CD4-positive, alpha-beta T cell treated with Interleukin-17A for 1 hour (primary cell): ENCODE data around the gene TESK2.
"Not testable (repeated sequence)": the region's sequence is repeated elsewhere in the genome, so short reads cannot be mapped to it uniquely, and the experiment has no call there.

ENCODE experiments used
- DNase-seq: peaks from one replicate; pipeline ENCODE4 v3.0.0-alpha.2; 2020

TESK2 gene

GRCh38 chr1:45470306-45470798 lies 20.6 kb downstream of the TESK2 start:
- DNase-seq, result no peak

DNA sequence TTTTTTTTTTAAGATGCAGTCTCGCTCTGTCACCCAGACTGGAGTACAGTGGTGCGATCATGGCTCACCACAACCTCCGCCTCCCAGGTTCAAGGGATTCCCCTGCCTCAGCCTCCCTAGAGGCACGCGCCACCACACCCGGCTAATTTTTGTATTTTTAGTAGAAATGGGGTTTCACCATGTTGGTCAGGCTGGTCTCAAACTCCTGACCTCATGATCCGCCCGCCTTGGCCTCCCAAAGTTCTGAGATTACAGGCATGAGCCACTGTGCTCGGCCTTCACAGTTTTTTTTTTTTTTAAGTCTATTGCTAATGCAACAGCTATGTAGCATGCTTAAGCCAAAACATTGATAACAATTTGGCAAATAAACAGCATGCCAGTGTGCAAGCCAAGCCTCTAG lies 23.6 kb downstream of the TESK2 start:
- DNase-seq, result not testable (repeated sequence)

DNA sequence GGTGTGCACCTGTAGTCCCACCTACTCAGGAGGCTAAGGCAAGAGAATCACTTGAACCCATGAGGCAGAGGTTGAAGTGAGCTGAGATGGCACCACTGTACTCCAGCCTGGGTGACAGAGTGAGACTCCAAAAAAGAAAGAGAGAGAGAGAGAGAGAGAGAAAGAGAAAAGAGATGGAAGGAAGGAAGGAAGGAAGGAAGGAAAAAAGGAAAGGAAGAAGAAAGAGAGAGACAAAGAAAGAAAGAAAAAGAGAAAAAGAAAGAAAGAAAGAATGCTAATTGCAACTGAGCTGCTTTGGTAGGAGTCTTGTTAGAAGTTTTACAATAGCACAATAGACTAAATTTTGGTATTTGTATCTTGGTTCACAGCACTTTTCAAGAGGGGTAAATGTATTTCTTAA lies 25.7 kb downstream of the TESK2 start:
- no peak for DNase-seq

DNA sequence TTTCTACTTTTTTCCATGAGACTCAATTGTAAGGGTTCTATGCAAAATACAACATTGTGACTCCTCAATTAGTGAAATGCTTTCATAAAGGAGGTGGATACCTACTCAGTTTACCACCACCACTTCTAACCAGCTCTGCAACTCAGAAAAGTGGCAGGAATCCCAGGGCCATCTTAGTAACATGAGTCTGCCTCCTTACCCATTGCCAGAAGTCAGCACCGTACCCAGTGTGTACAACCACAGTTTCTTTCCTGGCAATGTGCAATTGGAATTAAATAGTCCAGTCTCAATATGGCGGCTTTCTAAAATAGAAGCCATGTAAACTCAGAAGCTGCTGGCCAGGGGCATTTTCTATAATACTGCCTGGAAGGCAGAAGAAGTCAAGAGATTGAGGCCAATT lies 32.1 kb downstream of the TESK2 start:
- DNase-seq, result no peak

DNA sequence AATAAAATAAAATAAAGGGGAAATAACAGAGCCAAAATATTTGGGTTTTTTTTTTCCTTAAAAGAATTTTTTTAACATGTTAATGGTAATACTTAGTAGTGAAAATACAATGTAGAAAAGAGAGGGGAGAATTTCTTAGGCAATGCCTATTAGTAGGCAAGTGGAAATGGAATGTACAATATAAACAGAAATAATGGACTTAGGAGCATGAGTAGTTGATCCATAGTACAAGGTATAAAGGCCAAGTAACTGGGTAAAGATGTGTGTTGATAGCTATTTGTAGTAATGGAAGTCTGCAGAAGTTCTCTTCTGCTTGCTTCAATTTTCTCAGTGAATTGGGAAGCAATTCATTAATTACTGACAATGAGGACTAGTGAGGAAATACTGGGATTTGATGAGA lies 34.4 kb downstream of the TESK2 start:
- no peak for DNase-seq

DNA sequence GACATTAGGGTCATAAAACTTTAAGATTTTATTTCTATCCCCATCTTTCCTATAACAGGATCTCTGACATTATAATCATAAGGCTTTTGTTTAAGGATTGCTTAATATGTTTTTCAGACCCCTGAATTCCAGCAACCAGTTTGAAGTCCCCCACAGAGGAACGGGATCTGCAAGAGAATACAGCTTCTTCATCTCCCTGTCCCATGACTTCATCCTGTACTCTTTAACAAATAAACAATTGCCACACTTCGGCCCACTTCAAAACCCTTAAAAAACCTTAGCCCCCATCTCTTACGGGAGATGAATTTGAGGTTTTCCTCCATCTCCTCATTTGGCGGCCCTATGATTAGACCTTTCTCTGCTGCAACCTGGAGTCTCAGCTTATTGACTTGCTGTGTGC lies 35.8 kb downstream of the TESK2 start:
- DNase-seq, result no peak

- DNase-seq, result no peak
Observed at GRCh38 chr1:45454464-45454863, 36.5 kb downstream of the TESK2 start.

DNA sequence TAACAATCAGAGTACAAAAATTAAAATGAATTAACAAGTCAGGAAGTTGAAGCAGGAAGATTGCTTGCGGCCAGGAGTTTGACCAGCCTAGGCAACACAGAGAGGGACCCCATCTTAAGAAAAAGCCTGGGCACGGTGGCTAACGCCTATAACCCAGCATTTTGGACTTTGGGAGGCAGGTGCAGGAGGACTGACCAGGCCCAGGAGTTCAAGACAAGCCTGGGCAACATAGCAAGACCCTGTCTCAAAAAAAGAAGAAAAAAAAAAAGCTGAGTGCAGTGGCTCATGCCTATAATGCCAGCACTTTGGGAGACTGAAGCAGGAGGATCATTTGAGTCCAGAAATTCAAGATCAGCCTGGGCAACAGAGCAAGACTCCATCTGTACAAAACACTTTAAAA lies 38.5 kb downstream of the TESK2 start:
- DNase-seq, result no peak

- DNase-seq, result no peak
Observed at GRCh38 chr1:45448357-45448756, 42.6 kb downstream of the TESK2 start.

- DNase-seq, result no peak
Observed at GRCh38 chr1:45446950-45447672, 43.9 kb downstream of the TESK2 start.

DNA sequence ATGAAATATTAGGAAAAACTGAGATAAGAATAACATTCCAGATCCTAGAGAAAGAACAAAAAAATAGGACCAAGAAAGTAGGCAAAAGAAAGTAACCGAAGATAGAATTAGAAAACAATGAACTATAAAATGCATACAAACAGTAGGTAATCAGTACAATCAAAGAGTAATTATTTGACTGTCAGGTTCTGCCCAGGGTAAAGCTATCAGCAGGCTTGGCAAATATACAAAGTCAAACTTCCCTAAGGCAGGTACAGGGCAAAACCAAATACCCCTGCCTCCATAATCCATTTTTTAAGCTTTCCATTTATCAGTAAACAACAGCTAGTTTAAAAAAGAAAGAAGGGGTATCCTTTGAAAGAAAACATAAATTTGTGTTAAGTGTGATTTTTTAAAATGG lies 44.4 kb downstream of the TESK2 start:
- no peak for DNase-seq

GRCh38 chr1:45444609-45445131 lies 46.3 kb downstream of the TESK2 start:
- DNase-seq, result no peak

GRCh38 chr1:45443580-45444446 lies 47.1 kb downstream of the TESK2 start:
- DNase-seq, result no peak

- no peak for DNase-seq
Observed at GRCh38 chr1:45442272-45442671, 48.7 kb downstream of the TESK2 start.

DNA sequence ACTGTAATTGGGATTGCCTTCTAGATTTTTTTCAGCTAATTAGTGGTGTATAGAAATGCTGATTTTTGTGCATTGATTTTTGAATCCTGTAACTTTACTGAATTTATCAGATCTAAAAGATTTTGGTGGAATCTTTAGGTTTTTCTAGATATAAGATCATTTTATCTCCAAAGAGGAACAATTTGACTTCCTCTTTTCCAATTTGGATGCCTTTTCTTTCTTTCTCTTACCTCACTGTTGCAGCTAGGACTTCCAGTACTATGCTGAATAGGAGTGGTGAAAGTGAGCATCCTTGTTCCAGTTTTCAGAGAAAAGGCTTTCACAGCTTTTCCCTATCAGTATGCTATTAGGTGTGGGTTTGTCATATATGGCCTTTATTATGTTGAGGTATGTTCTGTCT lies 53.6 kb downstream of the TESK2 start:
- DNase-seq, result no peak

DNA sequence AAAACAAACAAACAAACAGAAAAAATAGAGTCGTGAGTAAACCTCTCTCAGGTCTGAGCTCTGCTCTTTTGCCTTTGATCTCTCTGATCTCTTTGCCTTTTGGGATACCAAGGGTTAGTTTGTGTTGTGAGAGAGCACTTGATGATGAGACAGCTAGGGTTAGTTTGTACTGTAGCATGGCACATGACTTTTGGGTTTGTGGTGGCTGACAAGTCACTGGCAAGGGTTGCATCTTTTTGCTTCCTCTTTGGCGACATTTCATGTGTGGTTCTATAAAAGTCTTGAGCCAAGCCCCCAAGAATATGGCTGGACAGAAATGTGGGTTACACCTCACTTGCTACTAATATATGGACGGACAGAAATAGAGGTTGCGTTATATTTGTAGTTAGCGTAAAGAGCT lies 60.5 kb downstream of the TESK2 start:
- DNase-seq, result no peak

DNA sequence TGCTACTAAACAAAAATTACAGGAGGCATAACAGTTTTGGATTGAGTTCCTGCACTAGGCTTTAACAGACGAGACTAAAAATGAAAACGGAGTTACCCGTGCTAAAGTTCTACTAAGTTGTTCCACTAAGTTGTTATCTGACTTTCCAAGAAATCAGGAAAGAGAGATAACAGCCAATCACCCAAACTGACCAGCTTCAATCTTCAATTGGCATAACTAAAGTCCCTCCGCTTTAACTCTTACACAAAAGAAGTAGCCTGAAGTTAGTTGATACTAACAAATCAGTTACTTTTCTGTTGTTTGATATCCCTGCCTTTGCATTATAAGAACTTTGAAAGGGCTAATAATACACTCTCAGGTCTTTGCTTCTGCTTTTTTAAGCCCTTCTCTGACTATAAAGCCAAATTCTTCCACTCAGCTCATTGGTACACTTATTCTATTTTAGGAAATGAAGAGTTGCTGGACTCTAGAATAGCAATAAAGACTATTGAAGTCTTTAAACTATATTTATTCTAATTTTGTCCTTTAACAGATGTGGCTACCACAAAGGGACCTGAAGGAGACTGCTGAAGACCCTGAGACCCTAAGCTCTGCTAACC lies 61.3 kb downstream of the TESK2 start:
- DNase-seq, result no peak

DNA sequence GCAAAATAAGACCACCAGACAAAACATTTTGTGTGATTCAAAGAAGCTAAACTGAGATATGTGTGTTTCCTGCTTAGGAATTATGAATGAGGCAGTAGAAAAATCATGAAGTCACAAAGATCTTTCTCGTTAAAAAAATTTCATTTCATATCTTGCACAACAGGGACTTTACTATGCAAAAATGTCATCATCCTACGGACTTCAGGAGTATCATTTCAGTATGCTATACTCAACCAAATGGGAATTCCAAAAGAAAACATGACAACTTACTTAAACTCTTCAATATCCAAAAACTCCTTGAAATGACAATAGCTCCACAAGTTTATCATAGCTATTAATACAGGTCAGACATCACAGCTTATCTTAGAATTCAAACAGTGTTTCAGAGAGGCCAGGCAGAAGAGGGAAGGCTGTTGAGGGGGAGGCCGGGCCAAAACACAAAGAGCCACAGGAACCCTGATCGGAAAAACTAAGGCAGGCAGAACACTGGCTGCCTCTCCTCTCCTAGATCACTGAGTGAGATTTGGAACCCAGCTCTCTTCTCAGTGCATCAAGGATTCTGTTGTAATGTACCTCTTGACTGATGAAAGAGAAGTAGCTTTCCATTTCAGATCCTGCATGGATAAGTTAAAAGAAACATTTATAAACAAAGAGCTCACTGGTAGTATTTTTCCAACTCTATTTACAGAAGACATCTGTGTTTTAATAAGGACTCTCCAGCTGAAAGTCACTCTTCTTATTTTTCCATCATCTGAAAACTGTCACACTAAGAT lies 66.9 kb downstream of the TESK2 start:
- DNase-seq, result no peak

DNA sequence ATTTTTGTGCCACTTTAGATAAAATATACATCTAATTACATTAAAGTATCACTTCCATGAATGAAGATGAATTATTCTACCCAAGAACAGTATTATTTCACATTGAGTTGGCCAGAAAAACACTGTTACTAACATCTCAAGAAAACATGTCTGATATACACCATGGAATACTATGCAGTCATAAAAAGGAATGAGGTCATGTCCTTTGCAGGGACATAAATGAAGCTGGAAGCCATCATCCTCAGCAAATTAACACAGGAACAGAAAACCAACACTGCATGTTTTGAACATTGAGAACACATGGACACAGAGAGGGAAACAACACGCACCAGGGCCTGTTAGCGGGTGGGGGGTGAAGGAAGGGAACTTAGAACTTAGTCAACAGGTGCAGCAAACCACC lies 69.0 kb downstream of the TESK2 start:
- no peak for DNase-seq

DNA sequence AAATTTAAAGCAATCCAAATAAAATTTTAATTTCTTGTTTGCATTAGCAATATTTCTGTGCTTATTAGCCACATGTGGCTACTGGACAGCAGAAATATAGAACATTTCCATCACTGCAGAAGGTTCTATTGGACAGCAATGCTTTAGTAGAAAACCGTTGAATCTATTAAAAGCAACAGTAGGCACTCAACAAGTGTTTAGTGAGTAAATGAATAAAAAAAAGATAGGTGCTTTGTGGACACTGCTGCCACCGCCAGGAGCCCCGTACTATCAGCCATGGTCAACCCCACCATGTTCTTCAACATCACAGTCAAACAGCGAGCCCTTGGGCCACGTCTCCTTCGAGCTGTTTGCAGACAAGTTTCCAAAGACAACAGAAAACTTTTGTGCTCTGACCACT lies 76.2 kb downstream of the TESK2 start:
- no peak for DNase-seq

GRCh38 chr1:45412899-45413298 lies 78.1 kb downstream of the TESK2 start:
- no peak for DNase-seq

DNA sequence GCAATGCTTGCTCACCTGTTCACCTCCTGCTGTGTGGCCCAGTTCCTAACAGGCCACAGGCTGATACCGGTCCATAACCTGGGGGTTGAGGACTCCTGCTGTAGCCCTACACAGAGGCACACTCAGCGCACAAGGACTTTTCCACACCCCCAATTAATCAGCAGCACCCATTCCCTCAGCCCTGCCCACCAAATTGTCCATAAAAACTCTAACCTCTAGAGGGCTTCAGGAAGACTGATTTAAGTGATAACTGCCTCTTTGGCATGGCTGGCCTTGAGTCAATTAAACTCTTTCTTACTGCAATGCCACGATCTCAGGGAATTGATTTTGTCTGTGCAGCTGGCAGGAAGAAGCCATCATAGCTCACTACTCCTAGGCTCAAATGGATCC lies 79.5 kb downstream of the TESK2 start:
- no peak for DNase-seq
